Measurements from ENCODE around the gene CCDC70. TPM values are rescaled to one million over a fixed set of nuclear protein-coding genes. Genes with fewer than 3 reads are reported as not detected.

CCDC70 gene
- total RNA-seq, 4 donors from 2014 or later, result not detected

DNA sequence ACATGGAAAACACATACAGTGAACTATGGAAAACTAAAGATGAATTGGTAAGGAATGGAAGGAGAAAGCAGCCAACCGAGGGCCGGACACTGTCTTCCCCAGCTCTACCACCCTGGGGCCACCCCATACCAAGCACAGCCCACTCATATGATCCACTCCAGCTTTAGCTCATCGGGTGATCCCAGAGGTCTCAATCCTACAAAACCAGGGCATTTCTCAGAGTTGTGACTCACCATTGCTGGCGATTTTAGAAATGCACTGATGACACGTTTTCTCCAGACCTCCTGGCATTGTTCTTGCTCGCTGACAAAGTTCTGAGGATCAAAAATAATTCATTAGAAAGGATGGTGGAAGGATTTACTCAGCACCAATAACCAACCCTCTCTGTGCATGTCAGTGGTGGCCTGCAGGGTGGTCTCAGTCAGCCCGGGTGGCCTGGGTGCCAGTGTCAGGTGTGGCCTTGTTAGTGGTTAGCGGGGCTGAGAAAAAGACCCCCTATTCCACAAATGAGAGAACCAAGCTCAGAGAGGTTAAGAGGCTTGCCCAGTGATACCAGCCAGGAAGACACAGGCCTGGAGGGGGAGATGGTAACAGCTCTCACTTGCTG, 23.4 kb upstream of the CCDC70 start:
- Histone ChIP-seq H3K4me3 (no peak overlapping the region), H3K36me3 (no peaks in the 10 kb centered on the region), H3K4me1 (no peaks in the 10 kb centered on the region), H3K9me3 (no peaks in the 10 kb centered on the region), H3K27me3 (no peaks in the 10 kb centered on the region), H3K27ac (no peak overlapping the region)
- TF ChIP-seq, protein P1, sequence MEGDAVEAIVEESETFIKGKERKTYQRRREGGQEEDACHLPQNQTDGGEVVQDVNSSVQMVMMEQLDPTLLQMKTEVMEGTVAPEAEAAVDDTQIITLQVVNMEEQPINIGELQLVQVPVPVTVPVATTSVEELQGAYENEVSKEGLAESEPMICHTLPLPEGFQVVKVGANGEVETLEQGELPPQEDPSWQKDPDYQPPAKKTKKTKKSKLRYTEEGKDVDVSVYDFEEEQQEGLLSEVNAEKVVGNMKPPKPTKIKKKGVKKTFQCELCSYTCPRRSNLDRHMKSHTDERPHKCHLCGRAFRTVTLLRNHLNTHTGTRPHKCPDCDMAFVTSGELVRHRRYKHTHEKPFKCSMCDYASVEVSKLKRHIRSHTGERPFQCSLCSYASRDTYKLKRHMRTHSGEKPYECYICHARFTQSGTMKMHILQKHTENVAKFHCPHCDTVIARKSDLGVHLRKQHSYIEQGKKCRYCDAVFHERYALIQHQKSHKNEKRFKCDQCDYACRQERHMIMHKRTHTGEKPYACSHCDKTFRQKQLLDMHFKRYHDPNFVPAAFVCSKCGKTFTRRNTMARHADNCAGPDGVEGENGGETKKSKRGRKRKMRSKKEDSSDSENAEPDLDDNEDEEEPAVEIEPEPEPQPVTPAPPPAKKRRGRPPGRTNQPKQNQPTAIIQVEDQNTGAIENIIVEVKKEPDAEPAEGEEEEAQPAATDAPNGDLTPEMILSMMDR (IDR thresholded peaks at IDR 0.05), result no peak
- TF ChIP-seq POLR2A (IDR thresholded peaks at IDR 0.05), result no peak
- no peak for DNase-seq

DNA sequence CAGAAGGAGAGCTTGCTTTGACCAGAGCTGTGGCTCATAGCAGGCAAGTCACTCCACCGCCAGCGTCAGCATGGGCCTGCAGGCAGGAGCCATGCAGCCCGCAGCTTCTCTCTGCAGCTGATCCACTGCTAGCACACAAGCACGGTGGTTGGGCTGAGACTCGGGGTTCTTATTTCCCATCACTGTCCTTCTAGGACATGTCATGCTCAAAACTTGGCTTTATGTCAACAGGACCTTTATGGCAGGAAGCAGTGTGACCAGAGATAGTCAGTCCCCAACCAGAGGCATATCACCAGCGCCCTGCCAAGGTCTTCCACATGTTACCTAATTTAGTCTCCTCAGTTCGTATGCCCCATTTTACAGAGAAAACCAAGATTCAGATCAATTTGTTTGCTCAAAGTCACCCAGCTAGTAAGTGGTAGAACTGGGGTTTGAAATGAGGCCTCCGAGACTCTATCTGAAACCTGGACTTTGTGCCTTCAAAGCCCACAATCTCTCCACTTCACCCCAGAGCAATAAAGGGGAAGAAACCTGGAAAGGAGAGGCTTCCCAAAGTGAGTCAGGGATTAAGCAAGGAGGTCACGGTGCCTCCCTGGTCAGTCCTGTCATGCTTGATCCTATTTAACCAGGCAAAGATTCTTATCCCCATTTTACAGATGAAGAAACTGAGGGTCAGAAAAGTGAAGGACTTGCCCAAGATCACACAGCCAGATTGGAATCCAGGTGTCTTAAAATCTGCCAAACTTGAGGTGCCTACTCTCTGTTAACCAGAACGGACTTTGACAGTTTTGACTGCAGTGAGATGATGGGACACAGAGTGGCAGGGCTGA, 21.8 kb upstream of the CCDC70 start:
- no peak for DNase-seq
- no peak overlapping the region for H3K4me3 ChIP-seq
- TF ChIP-seq, protein P1 (IDR thresholded peaks at IDR 0.05), result no peak
- no peak for TF ChIP-seq POLR2A (IDR thresholded peaks at IDR 0.05)
- H3K36me3 ChIP-seq, result no peaks in the 10 kb centered on the region
- H3K9me3 ChIP-seq, result no peaks in the 10 kb centered on the region
- peaks cover 0 to 1% (median 0%) of the 10 kb centered on the region in 4 donors for H3K4me1 ChIP-seq
- H3K27ac ChIP-seq, result no peak overlapping the region
- H3K27me3 ChIP-seq, result no peaks in the 10 kb centered on the region

DNA sequence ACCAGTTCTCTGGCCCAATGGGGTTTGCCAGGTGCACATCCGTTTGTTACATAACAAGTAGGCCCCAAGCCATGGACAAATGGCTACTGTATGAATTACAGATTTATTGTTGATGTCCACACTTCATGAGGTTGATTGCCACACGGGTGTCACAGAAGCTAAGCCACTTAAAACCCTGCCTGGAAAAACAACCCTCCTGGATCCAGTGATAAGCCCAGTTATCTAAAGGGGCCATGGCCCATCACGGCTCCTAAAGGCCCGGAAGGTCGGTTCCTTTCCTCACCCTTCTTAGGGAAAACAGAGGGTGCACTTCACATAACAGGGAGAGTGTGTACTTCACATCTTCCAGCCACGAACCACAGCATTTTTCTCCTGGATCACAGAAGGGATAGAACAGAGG, 20.9 kb upstream of the CCDC70 start:
- TF ChIP-seq, protein P1 (IDR thresholded peaks at IDR 0.05), result no peak
- no peak for DNase-seq
- no peak overlapping the region for H3K27ac ChIP-seq
- H3K36me3 ChIP-seq, result no peaks in the 10 kb centered on the region
- peaks cover 0 to 11% (median 0%) of the 10 kb centered on the region in 4 donors for H3K4me1 ChIP-seq
- H3K27me3 ChIP-seq, result no peaks in the 10 kb centered on the region
- no peak overlapping the region for H3K4me3 ChIP-seq
- H3K9me3 ChIP-seq, result no peaks in the 10 kb centered on the region

DNA sequence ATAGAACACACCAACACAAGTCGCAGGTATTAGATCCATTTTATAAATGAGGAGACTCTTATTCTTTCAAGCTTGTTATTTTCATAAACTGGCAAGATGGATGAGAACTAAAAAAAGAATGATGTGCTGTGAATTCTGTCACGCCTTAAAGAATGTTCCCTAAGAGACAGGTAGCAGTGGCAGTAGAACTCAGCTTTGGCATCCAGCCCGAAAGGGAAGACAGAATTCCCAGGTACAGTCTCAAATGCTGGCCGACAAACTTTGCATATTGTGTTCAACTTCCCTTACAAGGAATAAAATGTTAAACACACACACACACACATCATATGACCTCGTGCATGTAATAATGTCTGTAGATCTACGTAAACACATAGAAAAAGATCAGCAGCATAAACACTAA, 20.0 kb upstream of the CCDC70 start:
- DNase-seq, result no peak
- peaks cover 0 to 13% (median 0%) of the 10 kb centered on the region in 4 donors for H3K4me1 ChIP-seq
- no peak overlapping the region for H3K27ac ChIP-seq
- H3K27me3 ChIP-seq, result no peaks in the 10 kb centered on the region
- H3K4me3 ChIP-seq, result no peak overlapping the region
- no peak for TF ChIP-seq POLR2A (IDR thresholded peaks at IDR 0.05)
- TF ChIP-seq, protein P1 (IDR thresholded peaks at IDR 0.05), result no peak
- H3K36me3 ChIP-seq, result no peaks in the 10 kb centered on the region
- no peaks in the 10 kb centered on the region for H3K9me3 ChIP-seq

DNA sequence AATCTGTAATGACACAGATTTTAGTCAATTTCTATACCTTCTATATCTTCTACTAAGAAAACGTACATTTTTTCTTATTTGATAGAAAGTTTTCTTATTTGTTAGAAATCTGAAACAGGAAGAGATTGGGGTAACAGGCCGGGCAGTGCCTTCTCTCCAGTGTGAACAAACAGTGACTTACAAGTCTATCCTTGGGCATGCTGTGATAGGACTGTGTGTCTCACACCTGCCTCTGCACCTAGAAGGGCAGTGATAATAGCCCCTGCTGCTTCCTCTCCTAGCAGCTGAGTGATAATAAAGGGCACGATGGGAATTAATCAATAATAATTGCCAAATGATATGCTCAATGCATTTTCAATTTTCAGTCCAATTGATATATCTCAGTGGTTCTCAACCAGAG, 18.2 kb upstream of the CCDC70 start:
- Histone ChIP-seq H3K27me3 (no peaks in the 10 kb centered on the region), H3K36me3 (no peaks in the 10 kb centered on the region), H3K27ac (no peak overlapping the region), H3K4me1 (peaks cover 0 to 13% (median 0%) of the 10 kb centered on the region in 4 donors), H3K4me3 (no peak overlapping the region), H3K9me3 (no peaks in the 10 kb centered on the region)
- DNase-seq, result no peak
- TF ChIP-seq POLR2A (IDR thresholded peaks at IDR 0.05), result no peak
- TF ChIP-seq, protein P1 (IDR thresholded peaks at IDR 0.05), result no peak
